K562 (cell line): ENCODE measurements around the gene CD14. TPM values are rescaled to one million over a fixed set of nuclear protein-coding genes. Genes with fewer than 3 reads are reported as not detected.

Source experiments
- BCOR ChIP-seq: fragments of 450-650 bp; IDR thresholded peaks from 2 replicates; pipeline ENCODE4 v1.6.1; 2016
- FOXJ2 ChIP-seq: fragments of 200-800 bp; sonication (Bioruptor generic); IDR thresholded peaks from 2 replicates; pipeline ENCODE4 v1.6.1; 2016; ENCODE audit warnings: missing genetic modification characterization, missing compliant biosample characterization
- GABPB2 ChIP-seq: fragments of 250-450 bp; sonication (Bioruptor Pico); conservative IDR thresholded peaks from 2 replicates; pipeline ENCODE4 v1.5.1; 2021; ENCODE audit warnings: mild to moderate bottlenecking
- GTF2E2 ChIP-seq: fragments of 200-800 bp; sonication (Bioruptor generic); IDR thresholded peaks from 2 replicates; pipeline ENCODE4 v1.6.1; 2016; ENCODE audit warnings: missing genetic modification characterization, missing compliant biosample characterization
- KLF10 ChIP-seq: fragments of 250-450 bp; sonication (Bioruptor Pico); IDR thresholded peaks from 2 replicates; pipeline ENCODE4 v1.6.1; 2021; ENCODE audit warnings: matching md5 sums
- MEIS2 ChIP-seq: fragments of 450-650 bp; IDR thresholded peaks from 2 replicates; pipeline ENCODE4 v1.6.1; 2014; ENCODE audit warnings: mild to moderate bottlenecking; ENCODE audit not compliant: partially characterized antibody
- PRMT5 ChIP-seq: sonication (generic); formaldehyde crosslinking; IDR thresholded peaks from 2 replicates; pipeline ENCODE4 v1.5.0; 2020; ENCODE audit warnings: missing genetic modification reagents
- SLC30A9 ChIP-seq: fragments of 250-450 bp; sonication (Bioruptor Pico); IDR thresholded peaks from 2 replicates; pipeline ENCODE4 v1.8.0; 2022; ENCODE audit warnings: mild to moderate bottlenecking, moderate library complexity
- STAT5A ChIP-seq: IDR thresholded peaks from 2 replicates; pipeline ENCODE4 v1.6.1; 2012; ENCODE audit warnings: low read length, inconsistent platforms, borderline replicate concordance
- TGIF2 ChIP-seq: sonication (generic); formaldehyde crosslinking; IDR thresholded peaks from 2 replicates; pipeline ENCODE4 v1.8.1; 2022; ENCODE audit warnings: mild to moderate bottlenecking, missing genetic modification reagents, moderate library complexity
- U2AF2 ChIP-seq: fragments of 200-400 bp; formaldehyde crosslinking; optimal IDR thresholded peaks from 2 replicates; pipeline ENCODE3; 2017; ENCODE audit warnings: low read depth, mild to moderate bottlenecking, low read length
- YY1 ChIP-seq, 3 experiments: IDR thresholded peaks; 2 replicates each; pipeline ENCODE4 v1.6.1; 2011; ENCODE audit warnings: low read length in 2 of 3, mild to moderate bottlenecking in 2 of 3, moderate library complexity in 2 of 3, borderline replicate concordance in 1 of 3, control low read depth in 1 of 3, low read depth in 1 of 3; ENCODE audit not compliant: insufficient read depth in 3 of 3, insufficient replicate concordance in 2 of 3, control insufficient read depth in 1 of 3, insufficient read length in 1 of 3; ENCODE audit errors: extremely low read depth in 1 of 3
- ZC3H4 ChIP-seq: sonication (generic); formaldehyde crosslinking; IDR thresholded peaks from 2 replicates; pipeline ENCODE4 v1.9.0; 2021; ENCODE audit warnings: missing genetic modification reagents, borderline replicate concordance
- ZEB2 ChIP-seq: fragments of 450-650 bp; IDR thresholded peaks from 2 replicates; pipeline ENCODE4 v1.6.1; 2016
- polyA plus RNA-seq, 8 experiments: library from polyadenylated mRNA; depleted of rRNA in 4 of 8; stranded (reverse) in 5 of 8; unstranded in 3 of 8; fragments of >200 nt; fragmentation: Nextera tagmentation in 2 of 8; fragmentation: Illumina TruSeq in 1 of 8; extraction: Ambion mirVana in 2 of 8; extraction: Trizol in 1 of 8; gene quantifications; 2 replicates each; pipeline versions ENCODE4 v1.2.1 to v1.2.3, GENCODE V29; 2011 to 2014; ENCODE audit warnings: inconsistent platforms in 1 of 8, missing spikeins in 1 of 8
- total RNA-seq, 7 experiments: library from RNA; depleted of rRNA in 6 of 7; stranded (reverse); fragments of >200 nt in 6 of 7; fragmentation: Illumina TruSeq in 2 of 7; extraction: Trizol in 2 of 7; gene quantifications; 2 replicates each; pipeline versions ENCODE4 v1.2.1 to v1.2.3, GENCODE V29; 2011 to 2021; ENCODE audit warnings: low replicate concordance in 1 of 7
- TF ChIP-seq, protein P1 (sequence below): conservative IDR thresholded peaks from 2 replicates; pipeline ENCODE4 v1.6.1; 2011; ENCODE audit warnings: low read depth, mild to moderate bottlenecking, low read length; ENCODE audit not compliant: control insufficient read depth
- TF ChIP-seq, protein P2 (sequence below): fragments of 200-400 bp; formaldehyde crosslinking; IDR thresholded peaks from 2 replicates; pipeline ENCODE4 v1.6.1; 2017; ENCODE audit warnings: mild to moderate bottlenecking, low read depth, low read length, moderate library complexity
- TF ChIP-seq, protein P3 (sequence below): sonication (generic); formaldehyde crosslinking; IDR thresholded peaks from 2 replicates; pipeline ENCODE4 v1.8.1; 2023; ENCODE audit warnings: mild to moderate bottlenecking, missing genetic modification reagents, moderate library complexity
- TF ChIP-seq, protein P4 (sequence below): IDR thresholded peaks from 2 replicates; pipeline ENCODE4 v1.6.1; 2016; ENCODE audit warnings: missing genetic modification characterization, missing compliant biosample characterization
- TF ChIP-seq, protein P5 (sequence below): fragments of 250-450 bp; sonication (Bioruptor Pico); IDR thresholded peaks from 2 replicates; pipeline ENCODE4 v1.8.0; 2021; ENCODE audit warnings: moderate library complexity, mild to moderate bottlenecking, inconsistent platforms

The CD14 gene
- total and polyA plus RNA-seq, 9 of the 15 experiments (the other 6 are each of a cell fraction or from before 2014, with no cell fraction given), result 0.07 to 0.47 (median 0.14) TPM; not detected in 2

DNA sequence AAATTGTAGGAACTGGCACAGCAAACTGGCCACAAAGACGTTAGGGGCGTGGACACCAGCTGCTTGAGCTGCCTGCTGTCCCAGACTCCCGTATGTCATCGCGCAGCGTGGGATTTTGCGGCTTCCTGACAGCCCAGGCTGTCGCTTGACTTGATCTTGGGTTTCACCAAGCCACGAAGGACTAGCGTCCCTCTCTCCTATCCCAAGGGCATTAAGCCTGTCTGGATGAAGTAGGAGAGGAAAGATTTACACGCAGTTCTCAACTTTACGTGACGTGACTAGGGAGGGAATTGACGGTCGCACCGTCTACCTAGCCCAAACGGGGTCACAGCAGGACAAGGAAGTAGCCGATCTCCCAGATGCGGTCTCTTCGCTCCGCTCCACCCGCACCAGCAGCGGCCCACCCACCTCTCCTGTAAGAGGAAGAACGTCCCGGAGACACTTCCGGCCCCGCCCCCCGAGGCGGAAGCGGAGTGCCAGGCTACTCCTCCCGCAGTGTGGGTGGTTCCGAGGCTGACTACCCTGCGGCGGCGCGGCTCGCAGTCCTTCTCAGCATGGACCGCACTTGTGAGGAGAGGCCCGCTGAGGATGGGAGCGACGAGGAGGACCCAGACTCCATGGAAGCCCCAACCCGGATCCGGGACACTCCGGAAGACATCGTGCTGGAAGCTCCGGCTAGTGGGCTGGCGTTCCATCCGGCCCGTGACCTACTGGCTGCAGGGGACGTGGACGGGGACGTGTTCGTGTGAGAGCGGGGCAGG lies 31.6 kb upstream of the CD14 start, which contains the start of gene WDR55 (continued):
- TF ChIP-seq, protein P1, sequence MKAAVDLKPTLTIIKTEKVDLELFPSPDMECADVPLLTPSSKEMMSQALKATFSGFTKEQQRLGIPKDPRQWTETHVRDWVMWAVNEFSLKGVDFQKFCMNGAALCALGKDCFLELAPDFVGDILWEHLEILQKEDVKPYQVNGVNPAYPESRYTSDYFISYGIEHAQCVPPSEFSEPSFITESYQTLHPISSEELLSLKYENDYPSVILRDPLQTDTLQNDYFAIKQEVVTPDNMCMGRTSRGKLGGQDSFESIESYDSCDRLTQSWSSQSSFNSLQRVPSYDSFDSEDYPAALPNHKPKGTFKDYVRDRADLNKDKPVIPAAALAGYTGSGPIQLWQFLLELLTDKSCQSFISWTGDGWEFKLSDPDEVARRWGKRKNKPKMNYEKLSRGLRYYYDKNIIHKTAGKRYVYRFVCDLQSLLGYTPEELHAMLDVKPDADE, result peak; percentile 63; the same call in 1 of the 2 replicates
- TF ChIP-seq, protein P2, sequence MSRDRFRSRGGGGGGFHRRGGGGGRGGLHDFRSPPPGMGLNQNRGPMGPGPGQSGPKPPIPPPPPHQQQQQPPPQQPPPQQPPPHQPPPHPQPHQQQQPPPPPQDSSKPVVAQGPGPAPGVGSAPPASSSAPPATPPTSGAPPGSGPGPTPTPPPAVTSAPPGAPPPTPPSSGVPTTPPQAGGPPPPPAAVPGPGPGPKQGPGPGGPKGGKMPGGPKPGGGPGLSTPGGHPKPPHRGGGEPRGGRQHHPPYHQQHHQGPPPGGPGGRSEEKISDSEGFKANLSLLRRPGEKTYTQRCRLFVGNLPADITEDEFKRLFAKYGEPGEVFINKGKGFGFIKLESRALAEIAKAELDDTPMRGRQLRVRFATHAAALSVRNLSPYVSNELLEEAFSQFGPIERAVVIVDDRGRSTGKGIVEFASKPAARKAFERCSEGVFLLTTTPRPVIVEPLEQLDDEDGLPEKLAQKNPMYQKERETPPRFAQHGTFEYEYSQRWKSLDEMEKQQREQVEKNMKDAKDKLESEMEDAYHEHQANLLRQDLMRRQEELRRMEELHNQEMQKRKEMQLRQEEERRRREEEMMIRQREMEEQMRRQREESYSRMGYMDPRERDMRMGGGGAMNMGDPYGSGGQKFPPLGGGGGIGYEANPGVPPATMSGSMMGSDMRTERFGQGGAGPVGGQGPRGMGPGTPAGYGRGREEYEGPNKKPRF, result no peak
- TF ChIP-seq, protein P3, sequence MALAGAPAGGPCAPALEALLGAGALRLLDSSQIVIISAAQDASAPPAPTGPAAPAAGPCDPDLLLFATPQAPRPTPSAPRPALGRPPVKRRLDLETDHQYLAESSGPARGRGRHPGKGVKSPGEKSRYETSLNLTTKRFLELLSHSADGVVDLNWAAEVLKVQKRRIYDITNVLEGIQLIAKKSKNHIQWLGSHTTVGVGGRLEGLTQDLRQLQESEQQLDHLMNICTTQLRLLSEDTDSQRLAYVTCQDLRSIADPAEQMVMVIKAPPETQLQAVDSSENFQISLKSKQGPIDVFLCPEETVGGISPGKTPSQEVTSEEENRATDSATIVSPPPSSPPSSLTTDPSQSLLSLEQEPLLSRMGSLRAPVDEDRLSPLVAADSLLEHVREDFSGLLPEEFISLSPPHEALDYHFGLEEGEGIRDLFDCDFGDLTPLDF (CRISPR knock-in tag), result peak; percentile 78
- TF ChIP-seq U2AF2 (no peak), PRMT5 (CRISPR knock-in tag) (no peak), STAT5A (peak; percentile 28; the same call in 1 of the 2 replicates), KLF10 (CRISPR knock-in tag) (no peak), SLC30A9 (CRISPR knock-in tag) (no peak), ZC3H4 (CRISPR knock-in tag) (no peak), GABPB2 (CRISPR knock-in tag) (no peak), TGIF2 (CRISPR knock-in tag) (no peak; the same call in 1 of the 2 replicates), YY1 (IDR thresholded peaks at IDR 0.05; ENCODE audit: borderline replicate concordance in 1 of 3, control insufficient read depth in 1 of 3, extremely low read depth in 1 of 3, insufficient read depth in 3 of 3, insufficient read length in 1 of 3, insufficient replicate concordance in 2 of 3, low read depth in 1 of 3, low read length in 2 of 3) (peak in 1 of 3 experiments; percentile 53), BCOR (no peak), MEIS2 (peak; percentile 84), GTF2E2 (tag) (no peak), ZEB2 (peak; percentile 43; the same call in 1 of the 2 replicates), FOXJ2 (tag) (no peak)
- TF ChIP-seq, protein P4, sequence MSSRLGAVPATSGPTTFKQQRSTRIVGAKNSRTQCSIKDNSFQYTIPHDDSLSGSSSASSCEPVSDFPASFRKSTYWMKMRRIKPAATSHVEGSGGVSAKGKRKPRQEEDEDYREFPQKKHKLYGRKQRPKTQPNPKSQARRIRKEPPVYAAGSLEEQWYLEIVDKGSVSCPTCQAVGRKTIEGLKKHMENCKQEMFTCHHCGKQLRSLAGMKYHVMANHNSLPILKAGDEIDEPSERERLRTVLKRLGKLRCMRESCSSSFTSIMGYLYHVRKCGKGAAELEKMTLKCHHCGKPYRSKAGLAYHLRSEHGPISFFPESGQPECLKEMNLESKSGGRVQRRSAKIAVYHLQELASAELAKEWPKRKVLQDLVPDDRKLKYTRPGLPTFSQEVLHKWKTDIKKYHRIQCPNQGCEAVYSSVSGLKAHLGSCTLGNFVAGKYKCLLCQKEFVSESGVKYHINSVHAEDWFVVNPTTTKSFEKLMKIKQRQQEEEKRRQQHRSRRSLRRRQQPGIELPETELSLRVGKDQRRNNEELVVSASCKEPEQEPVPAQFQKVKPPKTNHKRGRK (tag), result no peak
- TF ChIP-seq, protein P5, sequence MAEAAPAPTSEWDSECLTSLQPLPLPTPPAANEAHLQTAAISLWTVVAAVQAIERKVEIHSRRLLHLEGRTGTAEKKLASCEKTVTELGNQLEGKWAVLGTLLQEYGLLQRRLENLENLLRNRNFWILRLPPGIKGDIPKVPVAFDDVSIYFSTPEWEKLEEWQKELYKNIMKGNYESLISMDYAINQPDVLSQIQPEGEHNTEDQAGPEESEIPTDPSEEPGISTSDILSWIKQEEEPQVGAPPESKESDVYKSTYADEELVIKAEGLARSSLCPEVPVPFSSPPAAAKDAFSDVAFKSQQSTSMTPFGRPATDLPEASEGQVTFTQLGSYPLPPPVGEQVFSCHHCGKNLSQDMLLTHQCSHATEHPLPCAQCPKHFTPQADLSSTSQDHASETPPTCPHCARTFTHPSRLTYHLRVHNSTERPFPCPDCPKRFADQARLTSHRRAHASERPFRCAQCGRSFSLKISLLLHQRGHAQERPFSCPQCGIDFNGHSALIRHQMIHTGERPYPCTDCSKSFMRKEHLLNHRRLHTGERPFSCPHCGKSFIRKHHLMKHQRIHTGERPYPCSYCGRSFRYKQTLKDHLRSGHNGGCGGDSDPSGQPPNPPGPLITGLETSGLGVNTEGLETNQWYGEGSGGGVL (CRISPR knock-in tag), result no peak
